AG04450 (cell line): Measurements from ENCODE around the gene SPSB4. TPM values are rescaled to one million over a fixed set of nuclear protein-coding genes. Genes with fewer than 3 reads are reported as not detected.
"Not testable (repeated sequence)": the region's sequence is repeated elsewhere in the genome, so short reads cannot be mapped to it uniquely, and the experiment has no call there.

Source experiments
- CTCF ChIA-PET: fragments of 300-600, 350-600 bp; formaldehyde crosslinking; extraction: SDS; loops from one replicate; lab custom pipeline; 2022; ENCODE audit warnings: antibody characterized with exemption, inconsistent platforms; lab: Charles Lee
- POLR2A ChIA-PET: fragments of 350-600 bp; formaldehyde crosslinking; extraction: SDS; loops from one replicate; lab custom pipeline; 2021; ENCODE audit warnings: antibody characterized with exemption, inconsistent platforms; lab: Yijun Ruan, JAX
- DNase-seq: peaks from one replicate; pipeline ENCODE4 v3.0.0-alpha.2; 2011; ENCODE audit warnings: low read depth, low spot score
- H3K27ac ChIP-seq: one replicate; pipeline ENCODE4 v1.5.1; 2012; ENCODE audit warnings: low read depth, low read length, control low read depth
- H3K27me3 ChIP-seq: one replicate; pipeline ENCODE4 v1.6.0; 2012; ENCODE audit warnings: low read length; ENCODE audit not compliant: control insufficient read depth, insufficient read depth
- H3K4me3 ChIP-seq: 2 replicates; pipeline ENCODE4 v1.5.1; 2011; ENCODE audit warnings: mild to moderate bottlenecking, low read depth, low read length, control low read depth
- H3K9me3 ChIP-seq: 2 replicates; pipeline ENCODE4 v1.5.1; 2012; ENCODE audit warnings: low read length; ENCODE audit not compliant: control insufficient read depth, insufficient read depth
- CTCF ChIP-seq: IDR thresholded peaks from 2 replicates; pipeline ENCODE4 v1.5.1; 2011; ENCODE audit warnings: low read depth, low read length, control low read depth, inconsistent platforms
- polyA plus RNA-seq: library from polyadenylated mRNA; depleted of rRNA; stranded (reverse); fragments of >200 nt; gene quantifications from 2 replicates; pipeline ENCODE4 v1.2.3, GENCODE V29; 2011

Gene SPSB4
- polyA plus RNA-seq, 1 experiment: not detected

DNA sequence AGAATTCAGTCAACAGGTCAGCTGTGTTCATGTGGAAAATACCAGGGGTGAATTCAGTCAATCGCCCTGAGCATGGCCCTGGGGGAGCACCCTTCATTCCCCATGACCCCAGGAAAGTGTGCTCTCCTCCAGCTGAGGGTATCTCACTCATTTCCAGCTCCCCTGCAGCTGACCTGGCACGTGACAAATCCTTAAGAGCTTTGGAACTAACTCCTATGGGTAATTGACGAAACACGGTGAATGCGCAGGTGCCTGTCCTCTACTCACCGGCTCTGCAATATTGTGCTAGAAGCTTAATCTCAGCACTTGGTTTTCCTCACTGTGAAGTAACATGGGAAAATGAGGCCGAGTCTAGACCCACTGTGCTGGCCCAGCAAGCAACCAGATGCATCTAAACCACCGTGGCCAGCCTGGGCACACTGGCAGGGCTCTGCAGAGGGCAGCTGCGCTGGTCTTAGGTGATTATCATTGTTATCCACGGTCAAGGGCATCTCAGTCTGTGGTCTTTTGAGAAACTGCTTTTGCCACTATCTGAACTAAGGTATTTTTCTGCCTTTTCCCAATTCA, 63.1 kb downstream of the SPSB4 start:
- POLR2A ChIA-PET: no interaction called here
- no peak overlapping the region for H3K4me3 ChIP-seq
- no peaks in the 10 kb centered on the region for H3K9me3 ChIP-seq
- peaks cover under 1% of the 10 kb centered on the region for H3K27me3 ChIP-seq
- TF ChIP-seq CTCF: no peak
- CTCF ChIA-PET: interaction anchor here (1.2 to 3.5 kb wide), 4 partner anchors 9 to 216 kb away, joined by 3 to 18 read pairs (median 6); no protein-coding TSS in a partner anchor
- DNase-seq: no peak
- no peak overlapping the region for H3K27ac ChIP-seq

DNA sequence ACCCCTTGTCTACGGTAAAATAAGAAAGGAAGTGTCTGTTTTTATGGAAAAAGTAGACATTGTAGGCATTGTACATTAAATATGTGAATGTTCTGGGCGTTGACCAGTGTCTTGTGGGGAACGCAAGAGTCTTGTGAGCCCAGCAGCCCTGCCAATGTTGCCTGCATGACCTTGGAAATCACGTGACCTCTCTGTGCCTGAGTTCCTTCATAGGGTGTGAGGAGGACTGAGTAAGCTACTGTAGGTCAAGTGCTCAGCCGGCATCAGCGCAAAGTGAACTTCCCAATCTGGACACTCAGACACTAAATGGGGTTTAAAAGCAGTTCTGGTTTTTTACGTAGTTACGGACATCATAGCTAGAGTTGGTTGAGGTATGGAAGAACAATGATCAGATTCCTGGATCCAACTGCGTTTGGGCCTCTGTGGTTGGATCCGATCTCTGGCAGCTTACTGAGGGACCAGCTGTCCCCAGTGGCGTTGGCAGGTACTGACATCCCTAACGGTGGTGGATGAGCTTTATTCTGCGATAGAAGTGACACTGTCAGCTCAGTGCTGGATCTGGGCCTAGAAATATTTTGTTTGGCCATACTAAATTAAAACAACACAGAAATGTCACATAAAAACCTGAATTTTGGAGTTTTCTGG, 63.8 kb downstream of the SPSB4 start:
- Histone ChIP-seq H3K27ac (no peak overlapping the region), H3K27me3 (no peaks in the 10 kb centered on the region), H3K4me3 (no peak overlapping the region), H3K9me3 (no peaks in the 10 kb centered on the region)
- TF ChIP-seq CTCF: peak; percentile 30
- ChIA-PET POLR2A (no interaction called here), CTCF (interaction anchor here (1.0 to 3.5 kb wide), 5 partner anchors 9 to 217 kb away, joined by 3 to 18 read pairs (median 4); no protein-coding TSS in a partner anchor)
- no peak for DNase-seq

GRCh38 chr3:141115789-141116541, 64.8 kb downstream of the SPSB4 start:
- Histone ChIP-seq H3K9me3 (no peaks in the 10 kb centered on the region), H3K27me3 (no peaks in the 10 kb centered on the region), H3K27ac (no peak overlapping the region), H3K4me3 (no peak overlapping the region)
- TF ChIP-seq CTCF: no peak
- DNase-seq: no peak
- CTCF ChIA-PET: interaction anchor here (1.0 to 3.5 kb wide), 3 partner anchors 10 to 218 kb away, joined by 3 to 18 read pairs (median 9); no protein-coding TSS in a partner anchor
- POLR2A ChIA-PET: no interaction called here

GRCh38 chr3:141116721-141117120, 65.6 kb downstream of the SPSB4 start:
- Histone ChIP-seq H3K9me3 (no peaks in the 10 kb centered on the region), H3K27me3 (no peaks in the 10 kb centered on the region), H3K27ac (no peak overlapping the region), H3K4me3 (no peak overlapping the region)
- no peak for TF ChIP-seq CTCF
- ChIA-PET POLR2A (no interaction called here), CTCF (interaction anchor here (0.8 to 3.5 kb wide), 2 partner anchors 11 to 15 kb away, joined by 3 to 18 read pairs; no protein-coding TSS in a partner anchor)
- no peak for DNase-seq

- POLR2A ChIA-PET, DNase-seq, CTCF ChIA-PET, H3K27ac ChIP-seq, H3K9me3 ChIP-seq, H3K4me3 ChIP-seq, H3K27me3 ChIP-seq: not testable (repeated sequence)
These were observed 66.8 kb downstream of the SPSB4 start for GRCh38 chr3:141117982-141118381.
